ENCODE results near the gene RANBP3L. TPM values are rescaled to one million over a fixed set of nuclear protein-coding genes. Genes with fewer than 3 reads are reported as not detected.

RANBP3L gene
- total and polyA plus RNA-seq, 2 of the 4 experiments (the other 2 are of a cell fraction): not detected

DNA sequence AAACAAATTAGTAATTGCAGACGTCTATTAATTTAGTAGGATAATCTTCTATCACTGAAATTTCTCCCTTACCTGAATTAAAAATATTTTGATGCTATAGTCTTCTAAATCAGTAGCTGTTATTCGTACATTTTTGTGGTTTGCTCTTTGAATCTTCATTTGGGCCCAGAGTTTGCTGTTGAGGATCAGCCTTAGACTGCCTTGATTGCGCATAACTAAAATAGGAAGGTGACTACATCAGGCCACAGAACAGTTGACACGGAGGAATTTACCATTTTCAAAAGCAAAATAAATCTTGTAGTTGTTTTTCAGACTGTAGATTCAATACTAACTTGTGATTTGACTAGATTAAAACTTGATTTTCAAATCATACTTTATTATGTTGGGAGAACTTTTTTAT is 48.1 kb downstream of the RANBP3L start:
- H3K56ac ChIP-seq (ENCODE audit: extremely low read depth, insufficient read depth, low read length): no peak overlapping the region
- DNase-seq: no peak
- no peaks in the 10 kb centered on the region for H3K79me1 ChIP-seq (ENCODE audit: low read depth in 1 of 2, low read length in 2 of 2)
- no peak overlapping the region for H2AFZ ChIP-seq (replicated peaks; ENCODE audit: low read length, poor library complexity)
- H3K27ac ChIP-seq (ENCODE audit: insufficient read depth, low read length): no peak overlapping the region
- H2AK5ac ChIP-seq (ENCODE audit: low read depth, low read length): no peak overlapping the region
- no peak overlapping the region for H3K4me3 ChIP-seq (ENCODE audit: insufficient read depth, low read depth, low read length)
- dilution Hi-C loops (cut with HindIII; ENCODE audit: low sequenced_read_pairs, unreplicated experiment) (no loop called here), in situ Hi-C loops (cut with MboI; ENCODE audit: low sequenced_read_pairs) (no loop called here), intact Hi-C loops (cut with micrococcal nuclease) (no loop called here)
- POLR2A ChIA-PET (ENCODE audit: unreplicated experiment): no interaction called here
- no peak overlapping the region for H3K14ac ChIP-seq (replicated peaks; ENCODE audit: low read depth, low read length)
- H4K91ac ChIP-seq (ENCODE audit: insufficient read depth, low read depth, low read length): no peak overlapping the region
- ATAC-seq (ENCODE audit: low read depth): no peak
- H3K18ac ChIP-seq (ENCODE audit: low read depth, low read length): no peak overlapping the region
- WGBS, 2 experiments (ENCODE audit: extremely low coverage in 2 of 2, insufficient read length in 1 of 2): no CpG with 5 or more reads among the region's 4 CpGs
- H3K27me3 ChIP-seq (ENCODE audit: control insufficient read depth, insufficient read depth, low read length): no peaks in the 10 kb centered on the region
- no peaks in the 10 kb centered on the region for H3K4me1 ChIP-seq (ENCODE audit: control insufficient read depth, insufficient read depth, low read length)
- TF ChIP-seq MXI1 (IDR thresholded peaks at IDR 0.05; ENCODE audit: borderline replicate concordance, low read depth, low read length) (no peak), RCOR1 (IDR thresholded peaks at IDR 0.05; ENCODE audit: insufficient replicate concordance, low read length) (no peak)
- H3K9me1 ChIP-seq (ENCODE audit: insufficient read depth, low read length): no peaks in the 10 kb centered on the region
- no peak overlapping the region for H4K5ac ChIP-seq (ENCODE audit: low read depth, low read length)
- no peak overlapping the region for H2BK120ac ChIP-seq (ENCODE audit: low read depth, low read length)
- no TSS peak for BruUV-seq (replicated peaks)
- no peaks in the 10 kb centered on the region for H4K20me1 ChIP-seq (ENCODE audit: insufficient read depth, low read length)
- H2BK5ac ChIP-seq (ENCODE audit: low read depth, low read length, poor library complexity, severe bottlenecking): no peak overlapping the region
- CTCF ChIA-PET: no interaction called here
- no peak overlapping the region for H4K8ac ChIP-seq (ENCODE audit: low read depth in 2 of 2, low read length in 2 of 2)
- H3K36me3 ChIP-seq (ENCODE audit: control insufficient read depth, insufficient read depth, low read length): no peaks in the 10 kb centered on the region
- H3K9me3 ChIP-seq (ENCODE audit: control insufficient read depth, insufficient read depth, low read length): no peaks in the 10 kb centered on the region
- no peak overlapping the region for H3K4me2 ChIP-seq (ENCODE audit: low read depth, low read length)
- no peak overlapping the region for H3K4ac ChIP-seq (ENCODE audit: low read depth, low read length)
- H2BK20ac ChIP-seq (ENCODE audit: low read depth, low read length): no peak overlapping the region
- H2AK9ac ChIP-seq (replicated peaks; ENCODE audit: low read depth, low read length, poor library complexity): no peak overlapping the region
- H3K23ac ChIP-seq (ENCODE audit: low read depth, low read length): no peak overlapping the region
- no peak overlapping the region for H3K9ac ChIP-seq (ENCODE audit: low read depth, low read length)
- H2BK15ac ChIP-seq (ENCODE audit: low read depth, low read length): no peak overlapping the region

All from IMR-90 (cell line).